Measurements from ENCODE around the gene LRRC43.

GRCh38 chr12:122139266-122139665 lies 43.7 kb upstream of the LRRC43 start:
- TF ChIP-seq CTCF (IDR thresholded peaks at IDR 0.05) (no peak), POLR2A (IDR thresholded peaks at IDR 0.05) (no peak)
